Measurements from ENCODE around the gene TBX3.

TBX3 gene

GRCh38 chr12:114691196-114691595, 7.2 kb upstream of the TBX3 start:
- DNase-seq: no peak
- peaks cover 97% of the 10 kb centered on the region for H3K27me3 Mint-ChIP-seq
- H3K4me1 Mint-ChIP-seq (ENCODE audit: low read depth): peaks cover 5% of the 10 kb centered on the region
- H3K4me3 Mint-ChIP-seq: no peak overlapping the region
- no peaks in the 10 kb centered on the region for H3K9me3 Mint-ChIP-seq
- H3K36me3 Mint-ChIP-seq (ENCODE audit: low read depth): no peaks in the 10 kb centered on the region
- no peak overlapping the region for H3K27ac Mint-ChIP-seq

DNA sequence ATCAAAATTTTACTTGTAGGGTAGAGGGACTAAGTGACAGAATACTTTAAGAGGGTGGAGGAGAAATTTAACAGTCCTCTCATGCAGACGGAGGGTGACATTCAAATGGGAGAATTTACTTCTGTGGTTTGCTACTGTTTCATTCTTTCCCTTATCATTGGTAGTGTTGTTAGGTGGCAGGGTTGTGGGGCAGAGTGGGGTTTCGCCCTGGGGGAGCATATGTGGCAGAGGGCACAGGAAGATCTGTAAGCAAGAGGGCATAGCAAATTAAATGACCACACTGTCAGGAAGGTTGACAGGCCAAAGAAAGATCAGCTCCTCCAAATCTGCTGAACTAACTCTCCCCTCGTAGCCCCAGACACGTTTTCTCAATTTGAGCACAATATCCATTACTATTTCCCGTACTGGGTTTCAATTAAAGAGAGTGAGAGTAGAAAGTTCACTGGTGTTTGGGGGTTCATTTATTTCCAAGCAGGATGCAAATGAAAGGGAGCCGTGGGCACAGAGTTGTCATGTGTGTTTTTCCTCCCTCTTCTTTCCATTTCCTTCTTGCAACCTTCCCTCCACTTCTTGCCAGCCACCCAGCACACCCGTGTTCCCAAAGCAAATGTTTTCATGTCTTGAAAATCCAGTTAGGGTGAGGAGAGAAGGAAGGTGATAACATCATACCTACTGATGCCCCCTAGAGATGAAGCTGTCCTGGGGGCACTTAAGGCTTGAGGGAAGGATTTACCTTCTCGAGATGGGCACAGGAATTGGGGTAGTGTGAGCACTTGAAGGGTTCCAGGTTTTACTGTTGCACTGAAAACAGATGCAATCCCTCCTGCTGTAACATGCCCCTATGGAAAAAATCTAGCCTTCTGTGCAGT, 6.5 kb upstream of the TBX3 start:
- Mint-ChIP-seq H3K27me3 (peaks cover 97% of the 10 kb centered on the region), H3K9me3 (no peaks in the 10 kb centered on the region), H3K4me3 (no peak overlapping the region), H3K27ac (no peak overlapping the region), H3K36me3 (ENCODE audit: low read depth) (no peaks in the 10 kb centered on the region), H3K4me1 (ENCODE audit: low read depth) (peaks cover 8% of the 10 kb centered on the region)
- DNase-seq: no peak

DNA sequence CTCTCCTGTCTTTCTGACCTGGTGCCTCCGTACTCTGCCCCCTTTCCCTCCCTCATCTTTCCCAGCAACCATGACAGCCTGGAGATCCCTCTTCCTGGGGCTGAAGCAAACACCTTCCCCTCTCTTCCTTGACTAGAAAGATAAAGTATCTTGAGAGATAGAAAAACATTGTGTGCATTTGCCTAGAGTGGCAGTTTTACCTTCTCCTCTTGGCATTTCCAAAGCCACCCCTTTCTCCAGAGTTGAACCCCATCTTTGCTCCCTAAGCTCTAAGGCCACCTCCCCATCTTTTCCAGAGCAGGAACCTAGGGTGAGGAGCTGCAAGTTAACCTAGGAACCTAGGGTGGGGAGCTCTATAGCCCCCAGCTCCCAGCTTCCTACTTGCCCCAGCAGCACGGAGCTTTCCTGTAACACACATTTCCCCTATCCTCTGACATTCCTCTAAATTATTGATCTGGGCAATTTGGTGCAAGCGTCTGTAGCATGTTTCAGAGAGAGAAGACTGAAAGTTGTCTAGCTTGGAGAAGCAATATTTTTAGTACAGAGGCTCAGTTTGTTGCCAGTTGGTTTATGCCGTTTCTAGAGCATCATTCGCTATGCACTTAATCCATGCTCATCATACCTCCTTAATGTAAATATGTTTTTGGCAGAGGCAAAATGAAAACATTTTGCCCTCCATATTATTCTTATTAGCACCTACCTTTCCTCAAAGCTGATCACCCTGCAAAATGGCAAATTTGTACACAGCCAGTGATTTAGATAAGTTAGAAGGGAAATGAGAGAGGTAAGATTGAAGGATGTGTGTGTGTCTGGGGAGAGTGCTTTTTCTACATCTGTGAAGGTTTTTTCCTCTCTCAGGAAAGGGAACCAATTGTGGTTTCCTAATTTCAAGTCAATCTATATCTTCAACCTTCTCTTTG, 5.4 kb upstream of the TBX3 start:
- no peak overlapping the region for H3K4me3 Mint-ChIP-seq
- H3K36me3 Mint-ChIP-seq (ENCODE audit: low read depth): no peaks in the 10 kb centered on the region

GRCh38 chr12:114688256-114688845, 4.4 kb upstream of the TBX3 start:
- no peak for DNase-seq
- Mint-ChIP-seq H3K4me1 (ENCODE audit: low read depth) (peaks cover 25% of the 10 kb centered on the region), H3K27ac (no peak overlapping the region), H3K27me3 (peaks cover 95% of the 10 kb centered on the region), H3K4me3 (no peak overlapping the region), H3K9me3 (no peaks in the 10 kb centered on the region), H3K36me3 (ENCODE audit: low read depth) (no peaks in the 10 kb centered on the region)

More for the DNA sequence above, 5.4 kb upstream of the TBX3 start:
- Mint-ChIP-seq H3K9me3 (no peaks in the 10 kb centered on the region), H3K27me3 (peaks cover 95% of the 10 kb centered on the region), H3K4me1 (ENCODE audit: low read depth) (peaks cover 15% of the 10 kb centered on the region), H3K27ac (no peak overlapping the region)
- no peak for DNase-seq

GRCh38 chr12:114687802-114688201, 3.8 kb upstream of the TBX3 start:
- H3K9me3 Mint-ChIP-seq: no peaks in the 10 kb centered on the region
- peaks cover 95% of the 10 kb centered on the region for H3K27me3 Mint-ChIP-seq
- H3K4me3 Mint-ChIP-seq: no peak overlapping the region

DNA sequence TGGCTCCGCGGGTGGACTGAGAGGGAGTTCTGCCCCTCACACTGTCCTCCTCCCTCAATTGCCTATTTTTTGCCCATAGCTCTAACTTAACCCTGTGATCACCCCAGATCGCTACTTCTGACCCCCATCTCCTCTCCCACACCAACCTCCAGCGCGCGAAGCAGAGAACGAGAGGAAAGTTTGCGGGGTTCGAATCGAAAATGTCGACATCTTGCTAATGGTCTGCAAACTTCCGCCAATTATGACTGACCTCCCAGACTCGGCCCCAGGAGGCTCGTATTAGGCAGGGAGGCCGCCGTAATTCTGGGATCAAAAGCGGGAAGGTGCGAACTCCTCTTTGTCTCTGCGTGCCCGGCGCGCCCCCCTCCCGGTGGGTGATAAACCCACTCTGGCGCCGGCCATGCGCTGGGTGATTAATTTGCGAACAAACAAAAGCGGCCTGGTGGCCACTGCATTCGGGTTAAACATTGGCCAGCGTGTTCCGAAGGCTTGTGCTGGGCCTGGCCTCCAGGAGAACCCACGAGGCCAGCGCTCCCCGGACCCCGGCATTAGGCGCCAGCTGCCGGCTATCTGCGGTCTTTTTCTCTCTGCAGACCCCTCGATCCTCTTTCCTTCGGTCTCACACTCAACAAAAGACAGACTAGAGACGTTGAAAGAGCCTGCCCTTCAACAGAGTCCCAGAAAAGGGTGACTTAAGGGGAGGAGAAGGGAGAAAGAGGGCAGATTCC, 3.0 kb upstream of the TBX3 start:
- Mint-ChIP-seq H3K4me3 (no peak overlapping the region), H3K27ac (no peak overlapping the region), H3K9me3 (no peaks in the 10 kb centered on the region), H3K27me3 (peaks cover 96% of the 10 kb centered on the region), H3K4me1 (ENCODE audit: low read depth) (peaks cover 35% of the 10 kb centered on the region), H3K36me3 (ENCODE audit: low read depth) (no peaks in the 10 kb centered on the region)
- no peak for DNase-seq

More at GRCh38 chr12:114687802-114688201, 3.8 kb upstream of the TBX3 start:
- Mint-ChIP-seq H3K36me3 (ENCODE audit: low read depth) (no peaks in the 10 kb centered on the region), H3K4me1 (ENCODE audit: low read depth) (peaks cover 30% of the 10 kb centered on the region), H3K27ac (no peak overlapping the region)
- no peak for DNase-seq

DNA sequence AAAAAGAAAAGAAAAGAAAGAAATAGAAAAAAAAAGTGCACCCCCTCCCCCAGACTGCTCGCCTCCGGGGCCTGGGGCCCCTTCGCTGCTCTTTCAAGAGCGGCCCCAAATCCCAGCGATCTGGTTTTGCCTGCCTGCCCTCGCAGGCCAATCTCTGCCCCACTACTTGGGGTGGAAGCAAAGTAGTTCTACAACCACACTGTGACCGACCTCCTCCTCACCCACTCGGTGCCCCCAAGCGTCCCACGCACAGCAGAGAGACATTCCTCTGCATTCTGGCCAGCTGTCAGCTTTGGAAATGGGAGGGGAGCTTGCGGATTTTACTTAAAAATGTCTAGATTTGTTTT, 2.4 kb upstream of the TBX3 start:
- Mint-ChIP-seq H3K36me3 (ENCODE audit: low read depth) (no peaks in the 10 kb centered on the region), H3K4me1 (ENCODE audit: low read depth) (peaks cover 35% of the 10 kb centered on the region), H3K9me3 (no peaks in the 10 kb centered on the region), H3K27ac (no peak overlapping the region), H3K4me3 (no peak overlapping the region), H3K27me3 (peaks cover 96% of the 10 kb centered on the region)
- DNase-seq: no peak

DNA sequence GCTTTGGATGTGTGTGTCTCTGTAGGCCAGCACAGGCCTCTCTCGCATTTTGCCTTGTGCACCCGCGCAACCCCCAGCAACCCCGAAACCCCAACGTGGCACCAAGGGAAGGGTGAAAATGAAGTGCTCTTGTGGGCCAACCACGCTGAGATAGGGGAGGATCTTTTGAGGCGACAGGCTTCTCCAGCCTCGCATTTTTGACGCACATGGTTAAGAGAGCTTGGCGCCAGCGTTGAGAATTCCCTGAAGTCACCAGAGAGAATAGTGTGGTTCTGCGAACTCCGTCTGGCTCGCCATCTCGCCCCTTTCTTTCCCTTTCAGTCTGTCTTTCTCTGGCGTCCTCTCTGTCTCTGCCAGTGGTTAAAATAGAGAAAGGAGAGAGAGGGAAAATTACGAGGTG, 1.9 kb upstream of the TBX3 start:
- Mint-ChIP-seq H3K4me1 (ENCODE audit: low read depth) (peaks cover 35% of the 10 kb centered on the region), H3K36me3 (ENCODE audit: low read depth) (no peaks in the 10 kb centered on the region), H3K27me3 (peaks cover 96% of the 10 kb centered on the region), H3K27ac (no peak overlapping the region), H3K4me3 (no peak overlapping the region), H3K9me3 (no peaks in the 10 kb centered on the region)
- DNase-seq: no peak

DNA sequence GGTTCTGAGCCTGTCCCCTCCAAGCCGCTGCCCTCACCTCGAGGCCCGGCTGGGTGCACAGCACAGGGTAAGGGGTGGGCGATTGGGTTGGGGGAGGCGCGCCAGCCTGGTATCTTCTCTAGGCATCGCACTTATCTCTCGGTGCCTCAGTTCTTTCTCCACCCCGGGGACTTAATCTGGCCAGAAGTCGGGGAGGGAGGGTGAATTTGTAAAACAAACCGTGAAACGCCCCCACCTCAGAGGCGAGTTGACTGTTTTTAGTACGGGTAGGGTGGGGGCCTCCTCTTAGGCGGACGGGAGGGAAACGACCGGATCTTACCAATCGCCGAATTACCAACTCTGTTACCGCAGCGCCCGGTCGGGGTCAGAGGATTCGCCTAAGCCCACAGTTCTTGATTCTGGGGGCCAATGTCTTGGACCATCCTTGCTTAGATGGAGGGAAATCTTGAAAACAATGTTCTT, 1.4 kb upstream of the TBX3 start:
- DNase-seq: no peak
- Mint-ChIP-seq H3K27me3 (peaks cover 96% of the 10 kb centered on the region), H3K4me3 (peak overlapping the region; percentile 15), H3K9me3 (no peaks in the 10 kb centered on the region), H3K4me1 (ENCODE audit: low read depth) (peaks cover 38% of the 10 kb centered on the region), H3K27ac (no peak overlapping the region), H3K36me3 (ENCODE audit: low read depth) (no peaks in the 10 kb centered on the region)

- no peak overlapping the region for H3K27ac Mint-ChIP-seq
- H3K27me3 Mint-ChIP-seq: peaks cover 96% of the 10 kb centered on the region
- peaks cover 3% of the 10 kb centered on the region for H3K9me3 Mint-ChIP-seq
- peak overlapping the region; percentile 15 for H3K4me3 Mint-ChIP-seq
- no peaks in the 10 kb centered on the region for H3K36me3 Mint-ChIP-seq (ENCODE audit: low read depth)
- H3K4me1 Mint-ChIP-seq (ENCODE audit: low read depth): peaks cover 38% of the 10 kb centered on the region
- no peak for DNase-seq
Observed at GRCh38 chr12:114684870-114685273, 897 bp upstream of the TBX3 start.

- peak overlapping the region; percentile 29 for H3K27ac Mint-ChIP-seq
Observed at GRCh38 chr12:114683709-114684097, 272 bp downstream of the TBX3 start.

GRCh38 chr12:114682785-114683708, 928 bp downstream of the TBX3 start:
- Mint-ChIP-seq H3K9me3 (peaks cover 3% of the 10 kb centered on the region), H3K27me3 (peaks cover 96% of the 10 kb centered on the region), H3K4me1 (ENCODE audit: low read depth) (peaks cover 38% of the 10 kb centered on the region), H3K4me3 (peak overlapping the region; percentile 71), H3K36me3 (ENCODE audit: low read depth) (no peaks in the 10 kb centered on the region), H3K27ac (peak overlapping the region; percentile 29)
- no peak for DNase-seq

More at GRCh38 chr12:114683709-114684097, 272 bp downstream of the TBX3 start:
- H3K9me3 Mint-ChIP-seq: peaks cover 3% of the 10 kb centered on the region
- H3K4me1 Mint-ChIP-seq (ENCODE audit: low read depth): peaks cover 38% of the 10 kb centered on the region
- H3K36me3 Mint-ChIP-seq (ENCODE audit: low read depth): no peaks in the 10 kb centered on the region
- DNase-seq: no peak
- H3K4me3 Mint-ChIP-seq: peak overlapping the region; percentile 71
- peaks cover 96% of the 10 kb centered on the region for H3K27me3 Mint-ChIP-seq

GRCh38 chr12:114682106-114682784, 1.7 kb downstream of the TBX3 start:
- no peaks in the 10 kb centered on the region for H3K36me3 Mint-ChIP-seq (ENCODE audit: low read depth)
- H3K27ac Mint-ChIP-seq: no peak overlapping the region
- no peak for DNase-seq
- peak overlapping the region; percentile 21 for H3K4me3 Mint-ChIP-seq
- H3K4me1 Mint-ChIP-seq (ENCODE audit: low read depth): peaks cover 38% of the 10 kb centered on the region
- H3K27me3 Mint-ChIP-seq: peaks cover 98% of the 10 kb centered on the region
- peaks cover 3% of the 10 kb centered on the region for H3K9me3 Mint-ChIP-seq

Measured in activated T-cell treated with anti-CD3 and anti-CD28 coated beads, Interleukin-2, amount 50 U/mL, for 24 hours (primary cell).